ENCODE measurements around the gene SDHA. TPM values are rescaled to one million over a fixed set of nuclear protein-coding genes. Genes with fewer than 3 reads are reported as not detected.
"Not testable (repeated sequence)": the region's sequence is repeated elsewhere in the genome, so short reads cannot be mapped to it uniquely, and the experiment has no call there.

Gene SDHA
- total RNA-seq, 2 donors from 2014 or later: 59.6 to 70.5 TPM

DNA sequence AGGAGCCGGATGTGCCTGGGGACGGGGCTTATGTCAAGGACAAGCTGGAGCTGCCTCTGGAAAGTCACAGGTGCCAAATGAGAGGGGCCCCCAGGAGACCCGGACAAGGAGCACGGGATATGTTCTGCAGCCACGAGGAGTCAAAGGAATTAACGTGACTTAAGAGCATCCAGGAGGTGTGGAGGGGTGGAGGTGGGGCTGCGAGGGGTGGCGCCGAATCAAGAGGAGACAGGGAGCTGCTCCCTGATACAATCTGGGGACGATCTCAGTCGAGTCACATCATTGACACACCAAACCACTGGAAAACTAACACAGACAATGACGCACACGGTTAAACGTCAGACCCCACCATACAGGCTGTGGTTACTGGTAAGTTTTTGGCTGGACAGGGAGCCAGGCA lies 10.5 kb upstream of the SDHA start:
- Histone ChIP-seq H3K9me3 (no peaks in the 10 kb centered on the region), H3K27ac (no peak overlapping the region), H3K27me3 (replicated peaks; ENCODE audit: insufficient read depth) (no peaks in the 10 kb centered on the region), H3K36me3 (peaks cover 16% of the 10 kb centered on the region), H3K4me3 (no peak overlapping the region), H3K4me1 (ENCODE audit: control insufficient read depth in 1 of 2, low read depth in 2 of 2) (no peaks in the 10 kb centered on the region)
- TF ChIP-seq, protein P1, sequence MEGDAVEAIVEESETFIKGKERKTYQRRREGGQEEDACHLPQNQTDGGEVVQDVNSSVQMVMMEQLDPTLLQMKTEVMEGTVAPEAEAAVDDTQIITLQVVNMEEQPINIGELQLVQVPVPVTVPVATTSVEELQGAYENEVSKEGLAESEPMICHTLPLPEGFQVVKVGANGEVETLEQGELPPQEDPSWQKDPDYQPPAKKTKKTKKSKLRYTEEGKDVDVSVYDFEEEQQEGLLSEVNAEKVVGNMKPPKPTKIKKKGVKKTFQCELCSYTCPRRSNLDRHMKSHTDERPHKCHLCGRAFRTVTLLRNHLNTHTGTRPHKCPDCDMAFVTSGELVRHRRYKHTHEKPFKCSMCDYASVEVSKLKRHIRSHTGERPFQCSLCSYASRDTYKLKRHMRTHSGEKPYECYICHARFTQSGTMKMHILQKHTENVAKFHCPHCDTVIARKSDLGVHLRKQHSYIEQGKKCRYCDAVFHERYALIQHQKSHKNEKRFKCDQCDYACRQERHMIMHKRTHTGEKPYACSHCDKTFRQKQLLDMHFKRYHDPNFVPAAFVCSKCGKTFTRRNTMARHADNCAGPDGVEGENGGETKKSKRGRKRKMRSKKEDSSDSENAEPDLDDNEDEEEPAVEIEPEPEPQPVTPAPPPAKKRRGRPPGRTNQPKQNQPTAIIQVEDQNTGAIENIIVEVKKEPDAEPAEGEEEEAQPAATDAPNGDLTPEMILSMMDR (IDR thresholded peaks at IDR 0.05): no peak
- DNase-seq (ENCODE audit: low spot score) (no peak), ATAC-seq (ENCODE audit: insufficient number of reproducible peaks, low FRiP score, low read depth) (no peak)

DNA sequence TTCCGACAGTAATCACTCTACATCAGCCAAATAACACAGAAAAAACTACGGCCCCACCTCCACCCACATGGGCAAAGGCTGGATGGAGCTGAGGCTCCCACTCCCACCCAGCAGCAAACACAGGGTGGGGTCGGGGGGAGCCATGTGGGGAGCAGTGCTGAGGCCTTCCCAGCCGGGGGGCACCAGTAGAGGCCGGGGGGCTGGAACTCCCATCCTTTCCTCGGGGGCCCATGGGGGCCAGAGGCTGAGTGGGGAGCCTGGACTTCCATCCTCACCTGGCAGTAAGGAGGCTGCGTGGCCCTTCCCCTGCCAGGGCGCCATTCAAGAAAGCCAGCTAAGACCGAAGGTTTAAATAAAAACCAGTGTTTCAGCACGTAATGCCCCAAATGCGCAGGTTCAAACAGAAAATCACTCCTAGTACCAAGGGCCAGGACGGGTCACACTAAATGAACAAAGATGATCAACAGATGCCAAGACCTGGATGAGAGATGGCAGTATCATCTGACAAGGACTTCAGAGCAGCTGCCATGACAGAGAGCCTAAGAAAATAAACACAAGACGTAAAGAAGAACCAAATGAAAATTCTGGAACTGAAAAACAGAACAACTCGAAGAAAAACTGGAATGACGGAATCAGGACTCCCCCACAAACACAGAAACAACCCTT lies 9.5 kb upstream of the SDHA start:
- Histone ChIP-seq H3K4me3 (no peak overlapping the region), H3K27me3 (replicated peaks; ENCODE audit: insufficient read depth) (no peaks in the 10 kb centered on the region), H3K9me3 (no peaks in the 10 kb centered on the region), H3K4me1 (ENCODE audit: control insufficient read depth in 1 of 2, low read depth in 2 of 2) (no peaks in the 10 kb centered on the region), H3K27ac (no peak overlapping the region), H3K36me3 (peaks cover 11% of the 10 kb centered on the region)
- ATAC-seq (ENCODE audit: insufficient number of reproducible peaks, low FRiP score, low read depth): no peak
- TF ChIP-seq, protein P1 (IDR thresholded peaks at IDR 0.05): no peak
- no peak for DNase-seq (ENCODE audit: low spot score)

DNA sequence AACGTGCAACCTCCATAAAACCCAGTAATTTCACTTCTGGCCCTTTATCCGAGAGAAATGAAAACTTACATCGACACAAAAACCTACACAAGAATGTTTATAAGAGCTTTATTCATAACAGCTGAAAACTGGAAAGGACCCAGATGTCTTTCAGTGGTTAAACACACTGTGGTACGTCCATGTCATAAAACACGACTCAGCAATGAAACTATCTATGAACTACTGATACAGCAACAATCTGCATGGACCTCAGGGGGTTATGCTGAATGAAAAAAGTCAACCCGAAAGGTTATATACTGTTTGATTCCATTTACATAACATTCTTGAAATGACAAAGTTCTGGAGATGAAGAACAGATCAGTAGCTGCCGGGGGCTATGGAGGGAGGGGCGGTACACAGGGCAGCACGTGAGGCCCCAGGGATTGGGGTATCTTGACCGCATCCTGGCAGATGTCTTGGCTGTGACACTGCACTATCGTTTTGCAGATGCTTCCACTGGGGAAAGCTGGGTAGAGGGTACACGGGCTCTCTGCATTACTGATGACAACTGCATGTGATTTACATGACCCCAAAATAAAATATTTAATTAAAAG lies 4.2 kb upstream of the SDHA start:
- Histone ChIP-seq H3K27ac (no peak overlapping the region), H3K4me3 (no peak overlapping the region), H3K27me3 (replicated peaks; ENCODE audit: insufficient read depth) (no peaks in the 10 kb centered on the region), H3K4me1 (ENCODE audit: control insufficient read depth in 1 of 2, low read depth in 2 of 2) (peaks cover 0 to 6% of the 10 kb centered on the region in 2 donors), H3K9me3 (no peaks in the 10 kb centered on the region), H3K36me3 (no peaks in the 10 kb centered on the region)
- ATAC-seq (ENCODE audit: insufficient number of reproducible peaks, low FRiP score, low read depth): no peak
- TF ChIP-seq, protein P1 (IDR thresholded peaks at IDR 0.05): no peak
- no peak for DNase-seq (ENCODE audit: low spot score)

DNA sequence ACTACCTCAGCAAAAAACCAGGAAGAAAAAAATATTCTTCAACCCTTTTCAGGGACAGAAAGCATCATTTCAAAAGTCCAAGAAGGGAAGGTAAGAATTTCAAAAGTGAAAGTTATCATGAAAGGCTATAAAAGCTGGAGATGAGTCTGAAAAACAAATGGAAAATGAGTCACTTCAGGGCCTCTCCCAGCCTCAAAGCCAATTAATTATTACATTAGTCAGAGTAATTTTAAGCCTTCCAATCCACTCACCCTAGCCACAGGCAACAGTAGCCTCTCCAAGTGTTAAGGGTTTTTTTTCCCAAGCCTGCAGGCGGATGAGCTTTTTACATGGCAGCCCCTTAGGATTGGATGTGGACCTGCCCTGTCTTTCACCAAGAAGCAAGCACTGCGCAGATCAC lies 2.9 kb upstream of the SDHA start:
- not testable (repeated sequence) for H3K27me3 ChIP-seq (replicated peaks; ENCODE audit: insufficient read depth); DNase-seq (ENCODE audit: low spot score); ATAC-seq (ENCODE audit: insufficient number of reproducible peaks, low FRiP score, low read depth); H3K9me3 ChIP-seq; H3K36me3 ChIP-seq; H3K4me3 ChIP-seq; H3K27ac ChIP-seq
- peaks cover 0 to 16% of the 10 kb centered on the region in 2 donors for H3K4me1 ChIP-seq (ENCODE audit: control insufficient read depth in 1 of 2, low read depth in 2 of 2)

DNA sequence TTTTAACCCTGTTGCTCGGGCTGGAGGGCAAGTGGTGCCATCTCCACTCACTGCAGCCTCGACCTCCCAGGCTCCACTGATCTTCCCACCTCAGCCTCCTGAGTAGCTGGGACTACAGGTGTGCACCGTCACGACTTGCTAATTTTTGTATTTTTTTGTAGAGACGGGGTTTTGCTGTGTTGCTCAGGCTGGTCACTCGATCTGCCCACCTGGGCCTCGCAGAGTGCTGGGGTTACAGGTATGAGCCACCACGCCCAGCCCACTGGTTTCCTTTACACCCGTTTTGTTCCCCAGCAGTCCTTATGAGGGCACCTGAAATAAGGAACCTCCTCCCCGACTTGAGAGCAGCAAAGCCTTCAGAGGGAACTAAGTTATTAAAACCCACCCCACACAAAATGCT lies 2.0 kb upstream of the SDHA start:
- H3K36me3 ChIP-seq; H3K9me3 ChIP-seq; H3K27ac ChIP-seq; H3K27me3 ChIP-seq (replicated peaks; ENCODE audit: insufficient read depth); H3K4me3 ChIP-seq; ATAC-seq (ENCODE audit: insufficient number of reproducible peaks, low FRiP score, low read depth); DNase-seq (ENCODE audit: low spot score): not testable (repeated sequence)
- H3K4me1 ChIP-seq (ENCODE audit: control insufficient read depth in 1 of 2, low read depth in 2 of 2): peaks cover 0 to 25% of the 10 kb centered on the region in 2 donors

DNA sequence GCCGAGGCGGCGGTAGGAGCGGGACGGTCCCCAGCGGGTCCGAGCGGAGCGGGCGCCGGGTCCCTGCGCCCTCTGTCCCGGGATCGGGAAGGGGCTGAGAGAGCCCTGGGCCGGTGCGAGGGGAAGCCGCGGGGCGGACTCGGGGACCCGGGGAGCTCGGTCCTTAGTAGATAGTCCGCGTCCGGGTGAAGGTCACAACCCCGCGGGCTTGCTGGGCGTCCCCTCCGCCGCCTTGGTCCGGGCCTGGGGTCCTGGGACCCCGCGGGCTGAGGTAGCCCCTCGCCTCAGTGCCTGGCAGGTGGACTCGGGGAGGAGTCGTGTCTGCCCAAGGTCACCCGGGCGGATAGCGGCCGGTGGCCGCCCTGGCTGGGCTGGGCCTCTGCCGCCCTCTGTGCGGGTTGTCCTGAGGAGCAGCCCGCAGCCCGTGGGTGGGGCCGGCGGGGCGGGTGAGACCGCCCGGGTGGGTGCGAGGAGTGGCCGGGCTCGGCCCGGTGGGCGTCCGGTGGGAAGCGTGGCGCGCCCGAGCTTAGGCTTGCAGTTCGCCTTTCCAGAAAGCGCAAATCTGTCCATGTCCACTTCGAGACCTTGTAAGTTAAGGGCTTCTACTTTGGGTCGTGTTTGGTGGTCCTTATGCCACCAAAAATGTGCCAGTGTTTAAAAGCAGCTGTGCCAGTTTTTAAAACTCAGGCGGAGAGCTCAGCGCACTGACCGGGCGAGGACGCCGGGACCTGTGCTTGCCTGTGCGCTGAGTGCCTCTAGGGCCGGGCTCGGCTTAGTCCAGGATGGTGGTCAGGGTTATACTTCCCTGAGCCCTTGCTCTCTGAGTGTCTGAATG lies 554 bp downstream of the SDHA start:
- ATAC-seq (ENCODE audit: insufficient number of reproducible peaks, low FRiP score, low read depth) (no peak), DNase-seq (ENCODE audit: low spot score) (no peak)
- Histone ChIP-seq H3K27me3 (replicated peaks; ENCODE audit: insufficient read depth) (no peaks in the 10 kb centered on the region), H3K27ac (peak overlapping the region; percentile 75 to 86), H3K4me3 (peak overlapping the region; percentile 99), H3K36me3 (no peaks in the 10 kb centered on the region), H3K9me3 (no peaks in the 10 kb centered on the region), H3K4me1 (ENCODE audit: control insufficient read depth in 1 of 2, low read depth in 2 of 2) (peaks cover 9 to 42% of the 10 kb centered on the region in 2 donors)
- TF ChIP-seq, protein P1 (IDR thresholded peaks at IDR 0.05): no peak

Measured in thoracic aorta (tissue), 2 donors.